SU-DHL-6 (cell line): ENCODE results near the gene RPS6KA2.

Experiments used
- H2AFZ ChIP-seq: fragments of 200-600 bp; sonication (generic); 2 replicates; pipeline ENCODE4 v1.6.1; 2014; ENCODE audit warnings: low read depth, mild to moderate bottlenecking, moderate library complexity, mixed read lengths, antibody characterized with exemption, low read length; ENCODE audit not compliant: severe bottlenecking
- H3F3A ChIP-seq: fragments of 200-600 bp; shearing (Covaris generic); 2 replicates; pipeline ENCODE4 v1.6.0; 2016; ENCODE audit warnings: antibody characterized with exemption, mild to moderate bottlenecking; ENCODE audit not compliant: insufficient read depth
- H3K27ac ChIP-seq: fragments of 200-600 bp; sonication (generic); 2 replicates; pipeline ENCODE4 v1.5.1; 2016; ENCODE audit warnings: low read depth, mild to moderate bottlenecking, low read length, moderate library complexity, mixed read lengths
- H3K27me3 ChIP-seq: fragments of 200-600 bp; sonication (generic), shearing (Covaris generic); 2 replicates; pipeline ENCODE4 v1.6.0; 2014; ENCODE audit warnings: mild to moderate bottlenecking, low read length
- H3K36me3 ChIP-seq: fragments of 200-600 bp; sonication (generic); 2 replicates; pipeline ENCODE4 v1.6.1; 2014; ENCODE audit warnings: mild to moderate bottlenecking, low read length, mixed read lengths
- H3K4me2 ChIP-seq: fragments of 300-600, 200-600 bp; shearing (Covaris generic), sonication (generic); 2 replicates; pipeline ENCODE4 v1.6.0; 2014; ENCODE audit warnings: low read length, low read depth, mild to moderate bottlenecking; ENCODE audit not compliant: poor library complexity, severe bottlenecking
- H3K4me3 ChIP-seq: fragments of 200-600 bp; sonication (generic); 2 replicates; pipeline ENCODE4 v1.5.1; 2014; ENCODE audit warnings: antibody characterized with exemption, low read length, mild to moderate bottlenecking, mixed read lengths; ENCODE audit not compliant: insufficient read depth, poor library complexity, severe bottlenecking
- H3K79me2 ChIP-seq: fragments of 200-600 bp; sonication (generic); 2 replicates; pipeline ENCODE4 v1.6.1; 2014; ENCODE audit warnings: mild to moderate bottlenecking, low read length, moderate library complexity; ENCODE audit not compliant: insufficient read depth
- H3K9ac ChIP-seq: fragments of 200-600 bp; sonication (generic); 2 replicates; pipeline ENCODE4 v1.7.0; 2014; ENCODE audit warnings: mild to moderate bottlenecking, low read length
- H3K9me2 ChIP-seq: fragments of 200-600 bp; sonication (generic); replicated peaks from 2 replicates; pipeline ENCODE4 v1.6.1; 2014; ENCODE audit warnings: low read length; ENCODE audit not compliant: insufficient read depth
- H3K9me3 ChIP-seq: fragments of 200-600 bp; sonication (generic); 2 replicates; pipeline ENCODE4 v1.6.1; 2014; ENCODE audit warnings: low read length, mixed read lengths; ENCODE audit not compliant: insufficient read depth
- H4K20me1 ChIP-seq: fragments of 200-600 bp; sonication (generic); 2 replicates; pipeline ENCODE4 v1.6.1; 2014; ENCODE audit warnings: low read depth, mild to moderate bottlenecking, antibody characterized with exemption, low read length, moderate library complexity, mixed read lengths
- CTCF ChIP-seq: fragments of 200-600 bp; sonication (generic); IDR thresholded peaks from one replicate; pipeline ENCODE4 v1.5.1; 2017; ENCODE audit warnings: antibody characterized with exemption, mild to moderate bottlenecking, low read length, moderate library complexity; ENCODE audit not compliant: insufficient read depth, poor library complexity, severe bottlenecking
- EZH2phosphoT487 ChIP-seq: fragments of 200-600 bp; sonication (generic), shearing (Covaris generic); conservative IDR thresholded peaks from 2 replicates; pipeline ENCODE4 v1.6.1; 2018; ENCODE audit warnings: mild to moderate bottlenecking, antibody characterized with exemption, low read length, moderate library complexity, mixed read lengths

The RPS6KA2 gene

GRCh38 chr6:166543603-166544295, 83.3 kb downstream of the RPS6KA2 start:
- no peaks in the 10 kb centered on the region for H3K79me2 ChIP-seq
- no peaks in the 10 kb centered on the region for H3K9me2 ChIP-seq
- H3K9ac ChIP-seq = no peak overlapping the region
- no peak overlapping the region for H3K4me2 ChIP-seq
- no peaks in the 10 kb centered on the region for H4K20me1 ChIP-seq
- H2AFZ ChIP-seq = no peak overlapping the region
- H3K9me3 ChIP-seq = no peaks in the 10 kb centered on the region
- no peak for TF ChIP-seq EZH2phosphoT487
- TF ChIP-seq CTCF = no peak
- no peaks in the 10 kb centered on the region for H3K36me3 ChIP-seq
- H3K4me3 ChIP-seq = no peak overlapping the region
- no peaks in the 10 kb centered on the region for H3K27me3 ChIP-seq
- H3F3A ChIP-seq = no peaks in the 10 kb centered on the region
- no peak overlapping the region for H3K27ac ChIP-seq

DNA sequence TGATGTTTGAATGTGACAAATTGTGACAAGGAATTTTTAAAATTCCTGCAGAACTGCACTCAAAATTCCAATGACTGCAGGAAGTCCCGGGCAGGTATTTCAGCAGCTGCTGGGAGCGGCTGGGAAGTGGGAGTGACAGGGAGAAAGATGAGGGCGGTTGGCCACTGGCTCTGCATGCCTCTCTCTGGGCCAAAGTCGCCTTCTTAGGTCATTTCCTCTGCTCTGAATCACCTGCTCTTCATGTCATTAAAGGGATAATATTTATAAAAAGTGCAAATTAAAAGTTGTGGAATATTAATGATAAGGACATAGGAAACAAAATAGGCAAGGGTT, 84.5 kb downstream of the RPS6KA2 start:
- H3K79me2 ChIP-seq = no peaks in the 10 kb centered on the region
- no peak overlapping the region for H3K4me2 ChIP-seq
- H4K20me1 ChIP-seq = no peaks in the 10 kb centered on the region
- H3K9me3 ChIP-seq = no peaks in the 10 kb centered on the region
- H3K9me2 ChIP-seq = no peaks in the 10 kb centered on the region
- no peaks in the 10 kb centered on the region for H3K27me3 ChIP-seq
- no peak overlapping the region for H3K27ac ChIP-seq
- TF ChIP-seq EZH2phosphoT487 (no peak), CTCF (no peak)
- no peaks in the 10 kb centered on the region for H3K36me3 ChIP-seq
- H2AFZ ChIP-seq = no peak overlapping the region
- H3F3A ChIP-seq = no peaks in the 10 kb centered on the region
- no peak overlapping the region for H3K4me3 ChIP-seq
- H3K9ac ChIP-seq = no peak overlapping the region

DNA sequence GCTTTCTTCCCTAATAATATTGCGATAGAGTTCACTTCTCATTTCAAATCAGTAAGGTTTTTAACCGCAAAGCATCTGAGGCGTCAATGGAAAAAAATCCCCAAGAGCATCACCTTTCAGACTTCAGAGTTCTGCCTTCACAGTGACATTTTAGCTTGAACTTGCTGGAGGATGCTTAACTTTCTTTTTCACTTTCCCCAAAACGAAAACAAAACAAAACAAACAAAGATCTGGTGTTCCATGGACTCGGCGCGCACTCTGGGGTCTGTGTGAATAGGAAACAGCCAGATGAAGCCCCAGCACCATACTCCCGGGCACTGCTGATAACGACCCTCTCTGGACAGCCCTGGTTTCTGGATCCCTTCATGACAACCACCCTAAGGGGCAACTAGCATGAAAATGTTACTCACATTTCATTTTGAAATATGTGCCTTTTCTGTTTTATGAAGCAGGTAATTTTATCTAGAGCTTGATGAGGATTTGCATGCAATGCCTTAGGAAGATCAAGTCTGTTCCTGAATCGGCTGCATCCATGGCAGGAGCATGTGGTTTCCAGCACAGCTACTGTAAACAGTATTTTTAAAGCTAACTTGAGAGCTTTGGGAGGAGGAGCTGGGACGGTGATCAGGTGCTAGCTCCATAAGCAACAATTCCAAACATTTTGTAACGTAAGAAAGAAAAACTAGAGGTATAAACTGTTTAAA, 85.0 kb downstream of the RPS6KA2 start:
- no peak overlapping the region for H2AFZ ChIP-seq
- no peak for TF ChIP-seq EZH2phosphoT487
- no peak for TF ChIP-seq CTCF
- H3K4me2 ChIP-seq = no peak overlapping the region
- H3K27ac ChIP-seq = no peak overlapping the region
- H3F3A ChIP-seq = no peaks in the 10 kb centered on the region
- no peaks in the 10 kb centered on the region for H3K79me2 ChIP-seq
- no peak overlapping the region for H3K9ac ChIP-seq
- H3K9me3 ChIP-seq = no peaks in the 10 kb centered on the region
- no peaks in the 10 kb centered on the region for H3K9me2 ChIP-seq
- no peak overlapping the region for H3K4me3 ChIP-seq
- H3K27me3 ChIP-seq = no peaks in the 10 kb centered on the region
- no peaks in the 10 kb centered on the region for H4K20me1 ChIP-seq
- H3K36me3 ChIP-seq = no peaks in the 10 kb centered on the region
